ENCODE data around the gene ADGRD1. TPM values are rescaled to one million over a fixed set of nuclear protein-coding genes. Genes with fewer than 3 reads are reported as not detected.

The ADGRD1 gene
- total and polyA plus RNA-seq, 2 of the 8 experiments (the other 6 are each of a cell fraction or from before 2014, with no cell fraction given), result 0.36 to 0.48 TPM

DNA sequence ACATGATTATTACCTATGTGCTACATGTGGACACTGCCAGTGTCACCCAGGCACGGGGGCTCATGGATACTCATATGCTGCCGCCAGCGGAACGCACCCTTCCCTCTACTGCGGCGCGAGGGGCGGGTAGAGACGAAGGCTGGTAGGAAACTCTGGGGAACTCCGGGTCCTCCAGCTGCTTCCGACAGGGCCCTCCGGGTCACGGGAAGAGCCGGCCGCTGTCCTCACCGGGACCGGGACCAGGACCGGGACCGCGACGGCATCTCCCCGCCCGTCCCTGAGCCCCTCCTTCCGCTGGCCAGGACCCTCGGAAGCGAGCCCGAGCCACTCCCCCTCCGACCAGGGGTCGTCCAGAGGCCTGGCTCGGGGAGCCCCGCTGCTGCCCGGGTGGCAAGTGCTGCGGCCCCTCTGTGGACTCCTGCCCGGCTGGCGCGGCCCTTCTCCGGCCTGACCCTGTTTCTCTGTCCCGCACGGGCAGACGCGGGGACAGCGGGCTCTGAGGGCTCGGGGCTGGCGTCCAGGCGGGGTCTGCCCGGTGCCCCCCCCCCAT, 209.6 kb downstream of the ADGRD1 start:
- CTCF ChIA-PET (ENCODE audit: partially characterized antibody), result interaction anchor here (1.1 kb wide), 1 partner anchor 399 kb away, joined by 3 read pairs; no protein-coding TSS in a partner anchor

More for the DNA sequence above, 209.6 kb downstream of the ADGRD1 start:
- Histone ChIP-seq H3K4me2 (ENCODE audit: insufficient read depth in 1 of 2, low read depth in 2 of 2, low read length in 2 of 2) (no peak overlapping the region), H2AFZ (ENCODE audit: low read length) (no peak overlapping the region), H3K9ac (replicated peaks in 1 of 4; ENCODE audit: extremely low read depth in 1 of 4, low read depth in 3 of 4, low read length in 3 of 4) (no peak overlapping the region), H3K18ac (ENCODE audit: extremely low read depth, low read length) (no peak overlapping the region), H3K36me3 (ENCODE audit: control insufficient read depth in 2 of 4, insufficient read depth in 4 of 4, low read length in 3 of 4) (no peaks in the 10 kb centered on the region), H3K27ac (ENCODE audit: low read depth, low read length) (no peak overlapping the region), H3K23me2 (ENCODE audit: low read depth, low read length) (no peaks in the 10 kb centered on the region), H2AK5ac (ENCODE audit: low read depth, low read length) (no peak overlapping the region), H3K14ac (ENCODE audit: insufficient read length) (no peak overlapping the region), H2BK12ac (ENCODE audit: low read depth, low read length) (no peak overlapping the region), H4K5ac (ENCODE audit: insufficient read length, low read depth, low read length) (no peak overlapping the region), H4K20me1 (replicated peaks in 1 of 2; ENCODE audit: control insufficient read depth in 1 of 2, insufficient read depth in 2 of 2, low read length in 2 of 2) (no peaks in the 10 kb centered on the region), H3K4me3 (ENCODE audit: extremely low read depth in 1 of 4, insufficient read depth in 2 of 4, low read depth in 3 of 4, low read length in 4 of 4) (no peak overlapping the region), H3K9me3 (ENCODE audit: insufficient read depth in 2 of 2, low read depth in 1 of 2, low read length in 1 of 2) (no peaks in the 10 kb centered on the region), H3K79me1 (ENCODE audit: low read depth, low read length) (no peaks in the 10 kb centered on the region), H4K91ac (replicated peaks; ENCODE audit: insufficient read length, low read length) (no peak overlapping the region), H3K56ac (replicated peaks; ENCODE audit: insufficient read length, low read depth, low read length) (no peak overlapping the region), H3K4ac (replicated peaks; ENCODE audit: insufficient read length, low read depth, low read length) (no peak overlapping the region), H3K4me1 (replicated peaks in 1 of 4; ENCODE audit: control insufficient read depth in 3 of 4, insufficient read depth in 4 of 4, low read length in 3 of 4) (no peaks in the 10 kb centered on the region), H4K8ac (ENCODE audit: extremely low read depth, insufficient read depth, low read length) (no peak overlapping the region), H2BK20ac (ENCODE audit: low read length) (no peak overlapping the region), H2BK120ac (replicated peaks; ENCODE audit: low read depth, low read length) (no peak overlapping the region), H3K27me3 (replicated peaks in 1 of 4; ENCODE audit: control insufficient read depth in 3 of 4, extremely low read depth in 1 of 4, insufficient read depth in 3 of 4, low read length in 3 of 4) (no peaks in the 10 kb centered on the region), H2BK15ac (ENCODE audit: low read length) (no peak overlapping the region), H3K79me2 (ENCODE audit: control insufficient read depth in 1 of 2, insufficient read depth in 2 of 2, low read length in 2 of 2) (no peaks in the 10 kb centered on the region), H2BK5ac (ENCODE audit: low read depth, low read length) (no peak overlapping the region; the same call in 1 of the 2 replicates), H3K23ac (ENCODE audit: insufficient read length) (no peak overlapping the region)
- TF ChIP-seq SUZ12 (IDR thresholded peaks at IDR 0.05; ENCODE audit: low read length), result no peak
- POLR2A ChIA-PET (ENCODE audit: partially characterized antibody), result no interaction called here
- 98% methylated on average over 16 of the region's 46 CpGs; no CpG with 5 or more reads in 1 of the 2 experiments for WGBS, 2 experiments (ENCODE audit: extremely low coverage in 1 of 2, insufficient coverage in 1 of 2, insufficient read length in 1 of 2, insufficient replicate concordance in 2 of 2, low coverage in 1 of 2, low lambda C conversion rate in 2 of 2, missing lambda C conversion rate in 1 of 2)
- no peak for DNase-seq (ENCODE audit: low read depth in 1 of 2, low spot score in 2 of 2)
- FAIRE-seq, result no peak

All from H1 (cell line).